GM12878 (cell line): ENCODE results near the gene CCDC107. TPM values are rescaled to one million over a fixed set of nuclear protein-coding genes. Genes with fewer than 3 reads are reported as not detected.
A peak's percentile ranks its signal among the peaks of the same experiment; 100 is the strongest.

Experiments used
- CBFB ChIP-seq: IDR thresholded peaks from 2 replicates; pipeline ENCODE4 v1.6.1; 2016; ENCODE audit warnings: antibody characterized with exemption, low read depth
- CHD1 ChIP-seq: IDR thresholded peaks from 2 replicates; pipeline ENCODE4 v1.6.1; 2012; ENCODE audit warnings: low read depth, low read length, improper control_type of control experiment
- EED ChIP-seq: sonication (generic); IDR thresholded peaks from 2 replicates; pipeline ENCODE4 v1.6.1; 2016; ENCODE audit warnings: antibody characterized with exemption, low read depth
- EGR1 ChIP-seq, 2 experiments: IDR thresholded peaks; 1 replicate in 1 of 2; 2 replicates in 1 of 2; pipeline ENCODE4 v1.6.1; 2011 to 2012; ENCODE audit warnings: low read depth in 2 of 2, low read length in 2 of 2, borderline replicate concordance in 1 of 2, mild to moderate bottlenecking in 1 of 2, moderate library complexity in 1 of 2
- HDGF ChIP-seq: fragments of 450-650 bp; IDR thresholded peaks from 2 replicates; pipeline ENCODE4 v1.6.1; 2016; ENCODE audit warnings: antibody characterized with exemption
- MEF2A ChIP-seq: IDR thresholded peaks from 2 replicates; pipeline ENCODE4 v1.6.1; 2011; ENCODE audit warnings: low read depth, mild to moderate bottlenecking, low read length, moderate library complexity; ENCODE audit not compliant: insufficient read depth
- RAD51 ChIP-seq: fragments of 450-650 bp; IDR thresholded peaks from 2 replicates; pipeline ENCODE4 v1.6.1; 2016; ENCODE audit warnings: moderate library complexity, mild to moderate bottlenecking, inconsistent platforms
- RELB ChIP-seq: fragments of 450-650 bp; IDR thresholded peaks from 2 replicates; pipeline ENCODE4 v1.6.1; 2017; ENCODE audit warnings: low read depth, mild to moderate bottlenecking, moderate library complexity
- SIX5 ChIP-seq: IDR thresholded peaks from 2 replicates; pipeline ENCODE4 v1.6.1; 2011; ENCODE audit warnings: mild to moderate bottlenecking, low read depth, low read length, moderate library complexity; ENCODE audit not compliant: severe bottlenecking
- SMAD5 ChIP-seq: IDR thresholded peaks from 2 replicates; pipeline ENCODE4 v1.6.1; 2016; ENCODE audit warnings: antibody characterized with exemption, low read depth
- SMC3 ChIP-seq: IDR thresholded peaks from 2 replicates; pipeline ENCODE4 v1.6.1; 2011; ENCODE audit warnings: low read length, improper control_type of control experiment, borderline replicate concordance
- SP1 ChIP-seq: IDR thresholded peaks from one replicate; pipeline ENCODE4 v1.6.1; 2011; ENCODE audit warnings: low read depth, low read length
- SUPT20H ChIP-seq: IDR thresholded peaks from 2 replicates; pipeline ENCODE4 v1.6.1; 2011; ENCODE audit warnings: low read depth, mild to moderate bottlenecking, low read length, moderate library complexity, borderline replicate concordance; ENCODE audit not compliant: control insufficient read depth
- TAF1 ChIP-seq: IDR thresholded peaks from 2 replicates; pipeline ENCODE4 v1.6.1; 2011; ENCODE audit warnings: mild to moderate bottlenecking, low read depth, low read length, borderline replicate concordance
- USF2 ChIP-seq: IDR thresholded peaks from 2 replicates; pipeline ENCODE4 v1.6.1; 2011; ENCODE audit warnings: low read depth, low read length, improper control_type of control experiment, borderline replicate concordance
- WRNIP1 ChIP-seq: IDR thresholded peaks from 2 replicates; pipeline ENCODE4 v1.6.1; 2011; ENCODE audit warnings: low read depth, low read length, improper control_type of control experiment, borderline replicate concordance
- YY1 ChIP-seq: IDR thresholded peaks from 2 replicates; pipeline ENCODE4 v1.6.1; 2011; ENCODE audit warnings: low read depth, mild to moderate bottlenecking, low read length
- ZBTB4 ChIP-seq: fragments of 450-650 bp; formaldehyde crosslinking; IDR thresholded peaks from 2 replicates; pipeline ENCODE4 v1.4.0; 2022; ENCODE audit warnings: mild to moderate bottlenecking, moderate library complexity
- ZNF384 ChIP-seq: IDR thresholded peaks from 2 replicates; pipeline ENCODE4 v1.6.1; 2012; ENCODE audit warnings: low read depth, mild to moderate bottlenecking, low read length, improper control_type of control experiment, borderline replicate concordance
- polyA plus RNA-seq, 11 experiments: library from polyadenylated mRNA; depleted of rRNA in 4 of 11; unstranded in 6 of 11; stranded (reverse) in 5 of 11; fragments of >200 nt; fragmentation: Nextera tagmentation in 4 of 11; fragmentation: Illumina TruSeq in 1 of 11; extraction: Ambion mirVana in 4 of 11; extraction: Trizol in 1 of 11; gene quantifications; 1 replicate in 1 of 11; 2 replicates in 10 of 11; pipeline versions ENCODE4 v1.2.1 to v1.2.3, GENCODE V29; 2011 to 2016; ENCODE audit warnings: inconsistent platforms in 2 of 11, missing spikeins in 2 of 11, low read depth in 1 of 11
- total RNA-seq, 4 experiments: library from RNA; depleted of rRNA in 3 of 4; stranded (reverse); fragments of >200 nt in 3 of 4; fragmentation: Illumina TruSeq in 1 of 4; extraction: Trizol in 1 of 4; gene quantifications; 2 replicates each; pipeline versions ENCODE4 v1.2.1 to v1.2.3, GENCODE V29; 2013 to 2021
- TF ChIP-seq, protein P1 (sequence below): fragments of 450-650 bp; IDR thresholded peaks from 2 replicates; pipeline ENCODE4 v1.6.1; 2018; ENCODE audit warnings: mild to moderate bottlenecking, low read depth, moderate library complexity; ENCODE audit not compliant: partially characterized antibody
- TF ChIP-seq, protein P2 (sequence below): IDR thresholded peaks from 2 replicates; pipeline ENCODE4 v1.6.1; 2012; ENCODE audit warnings: low read depth, low read length, improper control_type of control experiment

CCDC107 gene
- total and polyA plus RNA-seq, 10 of the 15 experiments (the other 5 are each of a cell fraction or from before 2014, with no cell fraction given): 0.19 to 18.3 (median 10.6) TPM

DNA sequence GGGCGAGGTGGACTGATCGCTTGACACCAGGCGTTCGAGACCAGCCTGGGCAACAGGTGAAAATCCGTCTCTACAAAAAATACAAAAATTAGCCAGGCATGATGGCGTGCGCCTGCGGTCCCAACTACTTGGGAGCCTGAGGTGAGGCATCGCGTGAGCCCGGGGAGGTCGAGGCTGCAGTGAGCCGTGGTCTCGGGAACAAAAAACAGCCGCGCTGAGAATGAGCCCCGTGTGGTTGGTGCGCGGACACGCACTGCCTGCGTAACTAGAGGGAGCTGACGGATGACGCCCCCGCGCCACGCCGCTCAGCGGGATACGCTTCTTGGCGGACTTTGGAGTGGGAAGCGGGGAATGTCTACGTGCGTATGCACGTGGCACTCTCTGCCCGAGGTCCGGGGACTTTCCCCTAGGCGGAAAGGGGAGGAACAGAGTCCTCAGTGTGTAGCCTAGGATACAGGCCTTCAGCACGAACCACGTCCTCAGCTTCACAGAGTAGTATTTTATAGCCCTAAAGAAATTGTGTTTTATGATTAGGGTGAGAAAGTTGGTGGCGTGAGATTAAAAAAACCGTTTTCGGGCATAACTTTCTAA, 451 bp upstream of the CCDC107 start, which contains the start of gene RMRP (continued):
- TF ChIP-seq SMC3 (no peak; the same call in 1 of the 2 replicates), SMAD5 (no peak), RAD51 (peak; percentile 75), MEF2A (0 out of 2 replicates have a peak, but pooled peaks have one; percentile 50), SUPT20H (no peak), SIX5 (peak; percentile 9), EGR1 (IDR thresholded peaks at IDR 0.05; ENCODE audit: borderline replicate concordance in 1 of 2, low read depth in 2 of 2, low read length in 2 of 2) (peak; percentile 87 to 97), ZBTB4 (no peak), CBFB (peak; percentile 69), USF2 (peak; percentile 11; the same call in 1 of the 2 replicates), SP1 (peak; percentile 54), HDGF (0 out of 2 replicates have a peak, but pooled peaks have one; percentile 76), TAF1 (0 out of 2 replicates have a peak, but pooled peaks have one; percentile 10), CHD1 (no peak), RELB (peak; percentile 97), EED (peak; percentile 100), YY1 (peak; percentile 63), WRNIP1 (peak; percentile 76; the same call in 1 of the 2 replicates), ZNF384 (no peak)
- TF ChIP-seq, protein P1, sequence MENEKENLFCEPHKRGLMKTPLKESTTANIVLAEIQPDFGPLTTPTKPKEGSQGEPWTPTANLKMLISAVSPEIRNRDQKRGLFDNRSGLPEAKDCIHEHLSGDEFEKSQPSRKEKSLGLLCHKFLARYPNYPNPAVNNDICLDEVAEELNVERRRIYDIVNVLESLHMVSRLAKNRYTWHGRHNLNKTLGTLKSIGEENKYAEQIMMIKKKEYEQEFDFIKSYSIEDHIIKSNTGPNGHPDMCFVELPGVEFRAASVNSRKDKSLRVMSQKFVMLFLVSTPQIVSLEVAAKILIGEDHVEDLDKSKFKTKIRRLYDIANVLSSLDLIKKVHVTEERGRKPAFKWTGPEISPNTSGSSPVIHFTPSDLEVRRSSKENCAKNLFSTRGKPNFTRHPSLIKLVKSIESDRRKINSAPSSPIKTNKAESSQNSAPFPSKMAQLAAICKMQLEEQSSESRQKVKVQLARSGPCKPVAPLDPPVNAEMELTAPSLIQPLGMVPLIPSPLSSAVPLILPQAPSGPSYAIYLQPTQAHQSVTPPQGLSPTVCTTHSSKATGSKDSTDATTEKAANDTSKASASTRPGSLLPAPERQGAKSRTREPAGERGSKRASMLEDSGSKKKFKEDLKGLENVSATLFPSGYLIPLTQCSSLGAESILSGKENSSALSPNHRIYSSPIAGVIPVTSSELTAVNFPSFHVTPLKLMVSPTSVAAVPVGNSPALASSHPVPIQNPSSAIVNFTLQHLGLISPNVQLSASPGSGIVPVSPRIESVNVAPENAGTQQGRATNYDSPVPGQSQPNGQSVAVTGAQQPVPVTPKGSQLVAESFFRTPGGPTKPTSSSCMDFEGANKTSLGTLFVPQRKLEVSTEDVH: no peak
- TF ChIP-seq, protein P2, sequence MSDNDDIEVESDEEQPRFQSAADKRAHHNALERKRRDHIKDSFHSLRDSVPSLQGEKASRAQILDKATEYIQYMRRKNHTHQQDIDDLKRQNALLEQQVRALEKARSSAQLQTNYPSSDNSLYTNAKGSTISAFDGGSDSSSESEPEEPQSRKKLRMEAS: peak; percentile 99
